HS-5 (cell line): ENCODE measurements around the gene ERC2.

Source experiments
- DNase-seq: peaks from one replicate; pipeline ENCODE4 v3.0.0-alpha.2; 2012; ENCODE audit warnings: low read depth

ERC2 gene

DNA sequence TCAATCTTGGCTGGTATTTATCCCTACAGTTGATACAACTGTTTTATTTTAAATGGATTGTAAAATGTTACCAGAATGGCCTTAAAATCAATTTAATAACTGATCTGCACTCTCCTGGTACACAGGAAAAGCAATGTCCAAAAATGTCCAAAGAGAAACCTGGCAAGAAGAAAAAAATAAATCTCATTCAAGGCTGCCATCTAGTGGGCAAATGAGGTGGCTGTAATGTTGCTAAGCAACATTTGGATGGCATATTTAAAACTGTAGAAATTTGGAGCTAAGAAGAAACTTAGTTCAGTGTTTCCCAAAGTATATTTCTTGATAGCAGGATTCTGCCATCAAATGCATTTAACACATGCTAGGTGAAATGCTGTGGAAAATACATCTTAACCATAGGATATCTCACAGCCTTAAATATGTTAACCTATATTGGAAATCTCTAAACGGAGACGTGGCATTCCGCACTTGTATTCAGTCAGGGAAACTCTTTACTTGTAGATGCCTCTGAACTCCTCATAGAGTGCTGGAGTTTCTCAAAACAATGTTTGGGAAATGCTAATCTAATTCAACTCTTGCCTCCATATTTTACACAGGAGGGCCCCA is 216.8 kb downstream of the ERC2 start:
- DNase-seq: peak; percentile 43

DNA sequence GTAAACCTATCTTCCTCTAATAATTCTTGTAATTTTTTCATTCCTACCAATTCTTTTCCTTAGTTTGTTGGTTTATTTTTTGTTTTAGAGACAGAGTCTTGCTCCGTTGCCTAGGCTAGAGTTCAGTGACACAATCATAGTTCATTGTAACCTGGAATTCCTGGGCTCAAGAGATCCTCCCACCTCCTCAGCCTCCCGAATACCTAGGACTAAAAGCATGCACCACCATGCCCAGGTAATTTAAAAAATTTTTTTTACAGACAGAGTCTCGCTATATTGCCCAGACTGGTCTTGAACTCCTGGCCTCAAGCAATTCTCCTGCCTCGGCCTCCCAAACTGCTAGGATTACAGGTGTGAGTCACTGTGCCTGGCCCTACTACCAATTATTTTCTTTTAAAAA is 220.2 kb downstream of the ERC2 start:
- no peak for DNase-seq

- no peak for DNase-seq
Measured at GRCh38 chr3:56238299-56238698, 230.0 kb downstream of the ERC2 start.

DNA sequence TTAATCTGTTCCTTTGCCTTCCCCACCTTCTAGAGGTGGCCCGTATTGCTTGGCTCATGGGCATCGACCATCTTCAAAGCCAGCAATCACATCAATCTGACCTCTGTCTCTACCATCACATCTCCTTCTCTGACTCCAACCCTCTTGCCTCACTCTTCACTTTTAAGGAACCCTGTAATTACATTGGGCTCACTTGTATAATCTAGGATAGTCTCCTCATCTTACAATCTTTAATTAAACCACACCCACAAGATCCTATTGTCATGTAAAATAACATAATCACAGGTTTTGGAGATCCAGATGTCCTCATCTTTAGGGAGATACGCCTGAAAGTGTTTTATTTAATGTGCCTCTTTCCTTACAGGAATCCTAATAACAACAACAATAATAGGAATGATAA is 234.5 kb downstream of the ERC2 start:
- no peak for DNase-seq

DNA sequence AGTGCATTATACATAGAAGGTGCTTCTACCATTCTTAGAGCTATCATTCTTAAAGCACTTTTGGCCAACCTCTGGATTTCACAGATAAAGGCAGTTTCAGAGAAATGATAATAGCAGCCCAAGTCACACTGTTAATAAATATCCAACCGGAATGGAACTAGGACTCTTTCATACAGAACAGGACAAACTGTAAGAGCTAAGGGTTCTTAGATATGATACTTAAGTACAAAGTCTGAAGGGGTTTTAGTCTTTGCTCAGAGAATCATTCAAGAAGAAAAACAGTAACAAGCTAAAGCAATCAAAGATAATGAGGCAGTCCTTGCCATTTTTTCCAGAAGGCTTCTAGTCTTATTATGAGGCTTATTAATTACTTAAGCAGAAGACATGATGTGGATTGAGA is 239.0 kb downstream of the ERC2 start:
- DNase-seq: no peak

- no peak for DNase-seq
Measured at GRCh38 chr3:56222866-56223265, 245.4 kb downstream of the ERC2 start.

DNA sequence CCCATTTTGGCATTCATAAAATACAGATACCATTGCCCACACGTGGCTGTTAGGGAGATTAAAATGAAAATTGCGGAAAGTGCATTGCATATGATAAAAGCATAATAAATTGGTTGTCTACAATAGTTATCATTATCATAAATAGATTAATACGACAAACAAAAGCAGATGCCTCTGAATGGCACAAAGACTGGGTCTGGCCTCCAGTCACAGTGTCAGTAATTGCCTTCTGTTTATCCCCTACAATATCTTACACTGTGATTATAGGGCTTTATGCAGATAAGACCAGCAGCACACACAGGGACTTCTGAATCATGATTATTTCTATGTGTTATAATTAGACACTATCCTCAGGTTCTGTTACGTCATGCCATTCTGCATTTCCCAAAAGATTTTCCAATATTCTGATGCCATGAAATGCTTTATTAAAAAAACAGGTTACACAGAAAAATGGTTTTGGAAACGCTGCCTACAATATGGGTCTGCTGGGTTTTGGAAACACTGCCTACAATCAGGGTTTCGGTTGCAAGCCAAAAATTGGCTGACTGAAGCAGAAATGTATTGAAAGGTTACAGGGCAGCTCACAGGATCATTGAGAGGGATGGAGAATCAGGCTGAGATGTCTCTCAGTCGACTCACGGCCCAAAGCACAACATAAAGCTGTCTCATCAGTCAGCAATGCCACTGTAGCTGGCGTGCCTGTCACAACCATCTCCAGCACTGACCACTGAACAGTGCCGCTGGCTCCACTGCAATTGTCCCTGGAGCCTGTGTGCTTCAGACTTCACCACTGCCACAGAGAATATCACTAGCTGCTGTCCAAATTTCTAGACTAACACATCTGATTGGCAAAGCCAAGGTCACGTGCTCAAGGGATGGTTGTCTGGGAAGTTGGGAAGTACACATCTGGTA is 248.1 kb downstream of the ERC2 start:
- peak; percentile 15 for DNase-seq

DNA sequence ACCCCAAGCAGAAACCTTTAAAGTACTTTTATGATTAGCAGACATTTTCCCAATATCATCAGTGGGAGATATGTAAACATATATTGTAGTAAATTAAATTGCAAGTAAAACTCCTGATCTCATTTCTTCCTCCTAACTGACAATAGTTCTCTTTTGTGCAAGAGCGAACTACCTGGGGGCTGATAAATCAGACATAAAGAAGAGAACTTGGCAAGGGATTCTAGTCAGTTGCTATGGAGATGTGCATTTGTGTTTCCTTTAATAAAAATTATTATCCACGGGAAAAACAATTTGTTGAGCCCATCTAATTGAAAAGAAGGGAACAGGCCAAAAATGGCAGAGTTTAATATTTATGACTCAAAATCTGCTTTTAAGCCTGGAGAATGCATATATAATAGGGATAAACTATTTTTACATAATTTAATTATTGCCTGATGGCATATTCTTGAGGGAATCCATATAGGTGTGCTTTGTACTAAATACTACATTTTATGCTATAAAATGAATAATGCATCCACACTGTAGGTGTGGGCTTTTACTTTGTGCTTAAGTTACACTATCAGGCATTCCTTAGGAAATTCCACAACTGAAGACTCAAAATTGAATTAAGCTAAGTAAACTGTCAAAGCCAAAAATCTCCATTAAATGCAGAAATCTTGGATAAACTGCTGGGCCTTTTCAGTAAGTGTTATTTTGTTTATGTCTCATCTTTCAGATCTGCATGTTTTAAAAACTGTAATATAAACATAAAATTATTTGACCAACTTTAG is 258.1 kb downstream of the ERC2 start:
- DNase-seq: no peak

DNA sequence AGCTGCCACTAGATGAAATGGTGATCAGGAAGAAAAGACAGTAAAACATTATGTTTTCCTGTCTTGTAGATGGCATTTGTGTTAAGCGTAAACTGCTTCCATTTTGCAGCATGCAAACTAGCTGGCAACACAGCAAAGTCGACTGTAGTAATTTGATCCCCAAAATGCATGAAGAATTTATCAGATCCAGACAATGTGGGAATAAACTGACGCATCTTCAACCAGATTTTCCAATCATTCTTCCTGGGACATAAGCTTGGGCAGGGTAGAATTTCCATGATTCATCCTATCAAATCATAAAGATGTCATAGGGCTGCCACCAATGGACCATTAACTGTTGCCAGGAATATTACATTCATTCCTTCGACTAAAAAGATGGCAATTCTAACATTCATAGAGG is 260.3 kb downstream of the ERC2 start:
- no peak for DNase-seq

DNA sequence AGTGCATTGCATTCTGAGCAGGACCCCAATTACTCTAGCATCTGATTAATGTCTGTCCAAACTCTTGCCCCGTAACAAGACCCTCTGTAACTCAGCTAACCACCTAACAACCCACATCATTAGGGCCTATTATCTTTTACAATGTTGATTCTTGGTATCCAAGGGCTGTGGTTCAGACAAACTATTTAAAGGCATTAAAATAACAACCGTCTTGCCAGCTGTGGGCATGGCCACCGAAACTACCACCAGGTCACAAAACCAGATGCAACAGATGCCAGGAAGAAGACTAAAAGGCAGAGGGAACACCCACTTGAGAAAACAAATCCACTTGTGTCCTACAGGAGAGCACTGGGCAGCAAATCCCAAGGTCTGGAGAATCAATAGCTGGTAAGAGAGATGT is 262.9 kb downstream of the ERC2 start:
- DNase-seq: no peak

DNA sequence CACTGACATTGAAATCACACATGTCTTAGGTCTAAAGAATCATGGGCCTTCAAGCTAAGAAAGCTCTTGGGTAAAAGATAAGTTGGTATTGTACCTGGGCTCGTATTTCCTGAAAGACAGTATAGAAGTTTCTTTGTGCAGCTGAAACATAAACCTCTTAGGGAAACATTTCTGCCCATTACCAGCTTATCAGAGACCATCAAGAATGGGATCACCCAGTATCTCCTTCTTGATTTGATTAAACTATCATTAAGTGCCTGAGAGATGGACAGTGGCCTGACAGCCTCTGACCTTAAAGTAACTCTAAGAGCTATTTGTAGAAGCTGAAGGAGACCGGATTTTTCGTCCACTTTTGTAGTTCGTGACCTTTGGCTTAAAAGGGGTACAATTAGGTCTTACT is 265.3 kb downstream of the ERC2 start:
- DNase-seq: no peak

DNA sequence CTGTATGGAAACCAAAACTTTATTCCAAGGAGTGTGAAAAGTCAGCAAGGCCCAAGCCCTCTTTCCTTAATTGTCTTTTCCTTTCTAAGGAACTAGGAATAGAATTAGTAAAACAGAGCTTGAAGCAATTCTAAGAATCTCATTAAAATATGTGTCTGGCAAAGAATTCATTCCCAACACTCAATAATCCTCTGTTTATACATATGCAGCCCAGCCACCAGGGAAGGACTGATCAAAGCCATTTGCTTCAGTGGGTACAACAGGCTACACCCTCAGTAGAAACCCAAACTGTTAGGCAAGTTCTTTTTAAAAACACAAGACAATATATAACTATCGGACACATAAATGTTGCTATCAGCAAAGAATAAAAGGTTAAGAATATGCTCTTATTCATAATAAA is 266.9 kb downstream of the ERC2 start:
- no peak for DNase-seq

- no peak for DNase-seq
Measured at GRCh38 chr3:56200251-56200650, 268.0 kb downstream of the ERC2 start.

DNA sequence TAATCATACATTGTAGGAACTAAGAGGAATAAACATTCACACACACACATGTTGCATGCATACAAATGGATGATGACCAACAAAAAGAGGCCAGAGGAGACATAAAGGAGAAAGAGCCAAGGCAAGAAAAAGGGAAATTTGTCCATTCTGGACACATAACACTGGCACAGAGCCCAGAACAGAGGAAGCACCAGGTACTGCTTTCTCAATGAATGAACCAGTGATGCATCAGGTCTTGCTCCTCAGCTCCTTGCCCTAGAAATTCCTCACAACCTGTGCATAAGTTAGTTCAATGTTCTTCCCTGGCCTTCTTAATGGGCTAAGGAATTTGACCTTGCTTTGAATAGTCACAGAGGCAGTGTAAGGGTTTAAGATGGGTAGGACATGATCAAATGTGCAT is 270.3 kb downstream of the ERC2 start:
- no peak for DNase-seq

- no peak for DNase-seq
Measured at GRCh38 chr3:56197259-56197965, 270.9 kb downstream of the ERC2 start.

DNA sequence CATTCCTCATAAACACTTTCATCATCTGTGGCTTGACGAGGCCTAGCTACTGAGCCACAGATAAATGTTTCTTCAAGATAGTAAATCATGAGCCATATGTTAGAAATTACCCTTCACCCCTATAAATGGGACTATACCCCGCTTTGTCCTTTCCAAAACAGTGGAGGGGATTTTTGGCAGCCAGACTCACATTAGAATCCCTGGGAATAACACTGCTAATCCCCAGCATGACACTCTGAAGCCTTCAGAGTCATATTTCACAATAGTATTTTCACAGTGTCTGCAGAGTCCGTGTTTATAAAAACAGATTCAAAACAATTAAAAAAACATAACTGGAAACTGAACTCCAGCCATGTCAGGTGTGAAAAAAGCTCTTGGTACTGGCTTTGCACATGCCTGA is 271.6 kb downstream of the ERC2 start:
- DNase-seq: no peak

DNA sequence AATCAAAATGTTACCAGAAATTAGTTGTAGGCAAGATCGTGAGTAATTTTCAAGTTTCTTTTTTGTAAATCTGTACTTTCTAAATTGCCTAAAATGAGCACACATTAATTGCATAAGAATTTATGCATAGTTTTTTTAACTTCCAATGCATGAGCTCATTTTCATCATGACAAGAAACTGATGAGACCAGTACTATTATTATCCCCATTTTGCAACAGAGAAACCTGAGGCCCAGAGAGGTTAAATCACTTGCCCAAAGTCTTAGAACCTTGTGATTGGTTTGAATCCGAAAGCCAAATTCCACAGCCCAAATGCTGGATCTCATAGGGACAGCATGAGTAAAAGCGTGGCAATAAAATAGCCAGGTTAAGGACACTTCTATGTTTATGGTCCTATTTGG is 274.7 kb downstream of the ERC2 start:
- DNase-seq: no peak

DNA sequence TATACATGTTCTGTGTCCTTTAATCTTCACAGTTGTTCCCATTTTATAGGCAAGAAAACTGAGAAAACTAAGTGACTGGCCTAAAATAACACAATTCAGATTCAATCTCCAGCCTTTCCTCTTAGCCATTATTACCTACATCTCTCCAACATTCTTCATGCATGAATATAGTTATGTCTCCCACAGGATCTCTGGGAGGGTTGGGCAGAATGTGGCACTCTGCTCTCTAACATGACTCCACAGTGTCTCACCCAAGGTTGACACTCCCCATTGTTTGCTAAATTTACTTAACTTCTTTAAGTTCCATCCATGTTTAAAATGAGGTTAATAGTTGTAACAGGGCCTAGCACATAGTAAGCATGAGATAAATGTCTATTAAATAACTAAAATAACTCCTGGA is 276.3 kb downstream of the ERC2 start:
- DNase-seq: no peak

DNA sequence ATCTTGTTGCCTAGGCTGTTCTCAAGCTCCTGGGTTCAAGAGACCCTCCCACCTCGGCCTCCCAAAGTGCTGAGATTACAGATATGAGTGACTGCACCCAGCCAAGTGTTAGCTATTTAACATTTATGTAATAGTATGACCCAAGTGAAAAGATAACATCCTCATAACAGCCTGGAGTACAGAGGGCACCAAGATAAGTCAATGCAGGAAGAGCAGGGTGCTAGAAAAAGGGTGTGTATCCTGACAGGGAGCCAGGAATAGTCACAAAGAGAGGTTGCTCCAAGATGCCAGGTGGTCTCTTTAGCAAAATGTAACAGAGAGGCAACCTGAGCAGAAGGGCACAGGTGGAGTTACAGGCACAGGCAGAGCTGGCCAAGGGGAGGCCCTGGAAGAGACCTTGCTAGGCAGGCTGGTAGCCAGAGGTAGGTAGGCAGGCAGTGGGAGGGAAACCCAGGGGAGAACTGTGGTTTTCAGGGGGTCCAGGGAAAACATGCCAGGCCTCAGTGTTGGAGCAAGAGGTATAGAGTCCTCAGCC is 277.4 kb downstream of the ERC2 start:
- DNase-seq: no peak

GRCh38 chr3:56190130-56190529 is 278.1 kb downstream of the ERC2 start:
- no peak for DNase-seq

GRCh38 chr3:56189536-56189935 is 278.7 kb downstream of the ERC2 start:
- DNase-seq: no peak

- no peak for DNase-seq
Measured at GRCh38 chr3:56188201-56188600, 280.1 kb downstream of the ERC2 start.
